ENCODE measurements around the gene SLC46A3.
A peak's percentile ranks its signal among the peaks of the same experiment; 100 is the strongest.

SLC46A3 gene

GRCh38 chr13:28729541-28729940 is 10.8 kb upstream of the SLC46A3 start:
- Histone ChIP-seq H3K36me3 (ENCODE audit: control insufficient read depth in 1 of 2, insufficient read depth in 2 of 2, low read length in 2 of 2) (no peaks in the 10 kb centered on the region), H3K27ac (ENCODE audit: low read length) (no peak overlapping the region), H3K4me1 (ENCODE audit: control insufficient read depth in 1 of 2, insufficient read depth in 2 of 2, low read length in 2 of 2) (no peaks in the 10 kb centered on the region), H3K4me3 (ENCODE audit: low read depth in 1 of 2, low read length in 2 of 2) (no peak overlapping the region), H3K27me3 (ENCODE audit: low read depth, low read length) (no peaks in the 10 kb centered on the region), H3K9me3 (ENCODE audit: control insufficient read depth in 1 of 2, low read length in 2 of 2) (no peaks in the 10 kb centered on the region)

- Histone ChIP-seq H3K4me3 (ENCODE audit: low read depth in 1 of 2, low read length in 2 of 2) (no peak overlapping the region), H3K9me3 (ENCODE audit: control insufficient read depth in 1 of 2, low read length in 2 of 2) (no peaks in the 10 kb centered on the region), H3K27ac (ENCODE audit: low read length) (no peak overlapping the region), H3K27me3 (ENCODE audit: low read depth, low read length) (no peaks in the 10 kb centered on the region), H3K4me1 (ENCODE audit: control insufficient read depth in 1 of 2, insufficient read depth in 2 of 2, low read length in 2 of 2) (no peaks in the 10 kb centered on the region), H3K36me3 (ENCODE audit: control insufficient read depth in 1 of 2, insufficient read depth in 2 of 2, low read length in 2 of 2) (no peaks in the 10 kb centered on the region)
Measured at GRCh38 chr13:28728642-28729041, 9.9 kb upstream of the SLC46A3 start.

- Histone ChIP-seq H3K4me1 (ENCODE audit: control insufficient read depth in 1 of 2, insufficient read depth in 2 of 2, low read length in 2 of 2) (no peaks in the 10 kb centered on the region), H3K9me3 (ENCODE audit: control insufficient read depth in 1 of 2, low read length in 2 of 2) (no peaks in the 10 kb centered on the region), H3K36me3 (ENCODE audit: control insufficient read depth in 1 of 2, insufficient read depth in 2 of 2, low read length in 2 of 2) (no peaks in the 10 kb centered on the region), H3K27me3 (ENCODE audit: low read depth, low read length) (no peaks in the 10 kb centered on the region), H3K27ac (ENCODE audit: low read length) (no peak overlapping the region), H3K4me3 (ENCODE audit: low read depth in 1 of 2, low read length in 2 of 2) (no peak overlapping the region)
Measured at GRCh38 chr13:28725046-28725610, 6.4 kb upstream of the SLC46A3 start.

GRCh38 chr13:28723806-28724205 is 5.0 kb upstream of the SLC46A3 start:
- H3K4me3 ChIP-seq (ENCODE audit: low read depth in 1 of 2, low read length in 2 of 2) = no peak overlapping the region
- no peaks in the 10 kb centered on the region for H3K4me1 ChIP-seq (ENCODE audit: control insufficient read depth in 1 of 2, insufficient read depth in 2 of 2, low read length in 2 of 2)
- H3K27me3 ChIP-seq (ENCODE audit: low read depth, low read length) = no peaks in the 10 kb centered on the region
- H3K36me3 ChIP-seq (ENCODE audit: control insufficient read depth in 1 of 2, insufficient read depth in 2 of 2, low read length in 2 of 2) = no peaks in the 10 kb centered on the region
- no peak overlapping the region for H3K27ac ChIP-seq (ENCODE audit: low read length)
- no peaks in the 10 kb centered on the region for H3K9me3 ChIP-seq (ENCODE audit: control insufficient read depth in 1 of 2, low read length in 2 of 2)

- no peaks in the 10 kb centered on the region for H3K9me3 ChIP-seq (ENCODE audit: control insufficient read depth in 1 of 2, low read length in 2 of 2)
- peak overlapping the region; percentile 75 to 77 for H3K4me3 ChIP-seq (ENCODE audit: low read depth in 1 of 2, low read length in 2 of 2)
- no peaks in the 10 kb centered on the region for H3K27me3 ChIP-seq (ENCODE audit: low read depth, low read length)
- H3K4me1 ChIP-seq (ENCODE audit: control insufficient read depth in 1 of 2, insufficient read depth in 2 of 2, low read length in 2 of 2) = peaks cover 6 to 8% of the 10 kb centered on the region in 2 donors
- peaks cover 0 to 2% of the 10 kb centered on the region in 2 donors for H3K36me3 ChIP-seq (ENCODE audit: control insufficient read depth in 1 of 2, insufficient read depth in 2 of 2, low read length in 2 of 2)
- H3K27ac ChIP-seq (ENCODE audit: low read length) = peak overlapping the region; percentile 65
Measured at GRCh38 chr13:28719227-28720055, 671 bp upstream of the SLC46A3 start.

GRCh38 chr13:28718196-28718542 is 601 bp downstream of the SLC46A3 start:
- Histone ChIP-seq H3K27ac (ENCODE audit: low read length) (peak overlapping the region; percentile 83), H3K4me1 (ENCODE audit: control insufficient read depth in 1 of 2, insufficient read depth in 2 of 2, low read length in 2 of 2) (peaks cover 6 to 8% of the 10 kb centered on the region in 2 donors), H3K9me3 (ENCODE audit: control insufficient read depth in 1 of 2, low read length in 2 of 2) (no peaks in the 10 kb centered on the region), H3K36me3 (ENCODE audit: control insufficient read depth in 1 of 2, insufficient read depth in 2 of 2, low read length in 2 of 2) (peaks cover 0 to 2% of the 10 kb centered on the region in 2 donors), H3K27me3 (ENCODE audit: low read depth, low read length) (no peaks in the 10 kb centered on the region), H3K4me3 (ENCODE audit: low read depth in 1 of 2, low read length in 2 of 2) (peak overlapping the region; percentile 75 to 77)

- no peak overlapping the region for H3K4me3 ChIP-seq (ENCODE audit: low read depth in 1 of 2, low read length in 2 of 2)
Measured at GRCh38 chr13:28717170-28717569, 1.6 kb downstream of the SLC46A3 start.

GRCh38 chr13:28716511-28716910 is 2.3 kb downstream of the SLC46A3 start:
- Histone ChIP-seq H3K9me3 (ENCODE audit: control insufficient read depth in 1 of 2, low read length in 2 of 2) (no peaks in the 10 kb centered on the region), H3K4me1 (ENCODE audit: control insufficient read depth in 1 of 2, insufficient read depth in 2 of 2, low read length in 2 of 2) (peaks cover 6 to 8% of the 10 kb centered on the region in 2 donors), H3K4me3 (ENCODE audit: low read depth in 1 of 2, low read length in 2 of 2) (no peak overlapping the region), H3K27me3 (ENCODE audit: low read depth, low read length) (no peaks in the 10 kb centered on the region), H3K27ac (ENCODE audit: low read length) (peak overlapping the region; percentile 83), H3K36me3 (ENCODE audit: control insufficient read depth in 1 of 2, insufficient read depth in 2 of 2, low read length in 2 of 2) (peaks cover 0 to 6% of the 10 kb centered on the region in 2 donors)

More at GRCh38 chr13:28717170-28717569, 1.6 kb downstream of the SLC46A3 start:
- peaks cover 0 to 6% of the 10 kb centered on the region in 2 donors for H3K36me3 ChIP-seq (ENCODE audit: control insufficient read depth in 1 of 2, insufficient read depth in 2 of 2, low read length in 2 of 2)
- peak overlapping the region; percentile 83 for H3K27ac ChIP-seq (ENCODE audit: low read length)
- peaks cover 6 to 8% of the 10 kb centered on the region in 2 donors for H3K4me1 ChIP-seq (ENCODE audit: control insufficient read depth in 1 of 2, insufficient read depth in 2 of 2, low read length in 2 of 2)
- no peaks in the 10 kb centered on the region for H3K27me3 ChIP-seq (ENCODE audit: low read depth, low read length)
- H3K9me3 ChIP-seq (ENCODE audit: control insufficient read depth in 1 of 2, low read length in 2 of 2) = no peaks in the 10 kb centered on the region

- Histone ChIP-seq H3K27ac (ENCODE audit: low read length) (no peak overlapping the region), H3K4me1 (ENCODE audit: control insufficient read depth in 1 of 2, insufficient read depth in 2 of 2, low read length in 2 of 2) (peaks cover 6 to 8% of the 10 kb centered on the region in 2 donors), H3K4me3 (ENCODE audit: low read depth in 1 of 2, low read length in 2 of 2) (no peak overlapping the region), H3K9me3 (ENCODE audit: control insufficient read depth in 1 of 2, low read length in 2 of 2) (no peaks in the 10 kb centered on the region), H3K27me3 (ENCODE audit: low read depth, low read length) (no peaks in the 10 kb centered on the region), H3K36me3 (ENCODE audit: control insufficient read depth in 1 of 2, insufficient read depth in 2 of 2, low read length in 2 of 2) (peaks cover 6 to 8% of the 10 kb centered on the region in 2 donors)
Measured at GRCh38 chr13:28714651-28715050, 4.1 kb downstream of the SLC46A3 start.

GRCh38 chr13:28710161-28710560 is 8.6 kb downstream of the SLC46A3 start:
- Histone ChIP-seq H3K4me3 (ENCODE audit: low read depth in 1 of 2, low read length in 2 of 2) (no peak overlapping the region), H3K27me3 (ENCODE audit: low read depth, low read length) (no peaks in the 10 kb centered on the region), H3K9me3 (ENCODE audit: control insufficient read depth in 1 of 2, low read length in 2 of 2) (no peaks in the 10 kb centered on the region), H3K27ac (ENCODE audit: low read length) (peak overlapping the region; percentile 36), H3K36me3 (ENCODE audit: control insufficient read depth in 1 of 2, insufficient read depth in 2 of 2, low read length in 2 of 2) (peaks cover 6 to 11% of the 10 kb centered on the region in 2 donors), H3K4me1 (ENCODE audit: control insufficient read depth in 1 of 2, insufficient read depth in 2 of 2, low read length in 2 of 2) (no peaks in the 10 kb centered on the region)

- no peak overlapping the region for H3K4me3 ChIP-seq (ENCODE audit: low read depth in 1 of 2, low read length in 2 of 2)
- H3K27ac ChIP-seq (ENCODE audit: low read length) = no peak overlapping the region
- H3K36me3 ChIP-seq (ENCODE audit: control insufficient read depth in 1 of 2, insufficient read depth in 2 of 2, low read length in 2 of 2) = peaks cover 1 to 26% of the 10 kb centered on the region in 2 donors
- H3K4me1 ChIP-seq (ENCODE audit: control insufficient read depth in 1 of 2, insufficient read depth in 2 of 2, low read length in 2 of 2) = no peaks in the 10 kb centered on the region
- no peaks in the 10 kb centered on the region for H3K27me3 ChIP-seq (ENCODE audit: low read depth, low read length)
- no peaks in the 10 kb centered on the region for H3K9me3 ChIP-seq (ENCODE audit: control insufficient read depth in 1 of 2, low read length in 2 of 2)
Measured at GRCh38 chr13:28707629-28708427, 10.9 kb downstream of the SLC46A3 start.
